H1 (cell line): ENCODE results near the gene RASGEF1C. TPM values are rescaled to one million over a fixed set of nuclear protein-coding genes. Genes with fewer than 3 reads are reported as not detected.

Experiments used
- CTCF ChIA-PET: fragments of 300-600 bp; sonication (Branson Sonifier 250); formaldehyde crosslinking; loops from one replicate; lab custom pipeline; 2021; ENCODE audit not compliant: partially characterized antibody; lab: Charles Lee
- POLR2A ChIA-PET: fragments of 300-600 bp; sonication (Branson Sonifier 250); formaldehyde crosslinking; loops from one replicate; lab custom pipeline; 2021; ENCODE audit warnings: inconsistent platforms; ENCODE audit not compliant: partially characterized antibody; lab: Charles Lee
- DNase-seq, 2 experiments: peaks; one replicate each; pipeline versions ENCODE4 v3.0.0 to v3.0.0-alpha.2; 2010 to 2022; ENCODE audit warnings: low spot score in 2 of 2, low read depth in 1 of 2, mixed read lengths in 1 of 2
- FAIRE-seq: peaks from 2 replicates; lab custom pipeline; 2011; peaks lifted over from hg19 to GRCh38; lab: Jason Lieb, UNC
- H2AFZ ChIP-seq: 2 replicates; pipeline ENCODE4 v1.8.1; 2012; ENCODE audit warnings: low read length, inconsistent platforms
- H2AK5ac ChIP-seq: 2 replicates; pipeline ENCODE4 v1.6.1; 2013; ENCODE audit warnings: low read depth, low read length
- H2BK120ac ChIP-seq: replicated peaks from 2 replicates; pipeline ENCODE3; 2013; ENCODE audit warnings: low read depth, low read length, inconsistent platforms
- H2BK12ac ChIP-seq: 2 replicates; pipeline ENCODE4 v1.6.1; 2013; ENCODE audit warnings: low read depth, low read length
- H2BK15ac ChIP-seq: 2 replicates; pipeline ENCODE4 v1.6.1; 2013; ENCODE audit warnings: low read length
- H2BK20ac ChIP-seq: 2 replicates; pipeline ENCODE4 v1.6.1; 2013; ENCODE audit warnings: low read length
- H2BK5ac ChIP-seq: 2 replicates; pipeline ENCODE4 v1.6.1; 2013; ENCODE audit warnings: low read depth, low read length
- H3K14ac ChIP-seq: 2 replicates; pipeline ENCODE4 v1.6.1; 2013; ENCODE audit warnings: inconsistent platforms; ENCODE audit not compliant: insufficient read length
- H3K18ac ChIP-seq: 2 replicates; pipeline ENCODE4 v1.6.1; 2013; ENCODE audit warnings: low read length; ENCODE audit errors: extremely low read depth
- H3K23ac ChIP-seq: 2 replicates; pipeline ENCODE4 v1.6.1; 2013; ENCODE audit warnings: inconsistent platforms; ENCODE audit not compliant: insufficient read length
- H3K23me2 ChIP-seq: 2 replicates; pipeline ENCODE4 v1.6.1; 2013; ENCODE audit warnings: low read depth, low read length
- H3K27ac ChIP-seq: 2 replicates; pipeline ENCODE4 v1.6.1; 2011; ENCODE audit warnings: low read depth, low read length, inconsistent platforms
- H3K27me3 ChIP-seq, 4 experiments: replicated peaks in 1 of 4; 1 replicate in 1 of 4; 2 replicates in 3 of 4; pipeline versions ENCODE4 v1.6.1 to v1.8.1; 2011 to 2013; ENCODE audit warnings: low read length in 3 of 4, mild to moderate bottlenecking in 3 of 4, inconsistent platforms in 2 of 4, mixed read lengths in 2 of 4, moderate library complexity in 1 of 4; ENCODE audit not compliant: control insufficient read depth in 3 of 4, insufficient read depth in 3 of 4; ENCODE audit errors: extremely low read depth in 1 of 4
- H3K36me3 ChIP-seq, 4 experiments: 2 replicates each; pipeline versions ENCODE4 v1.6.1 to v1.8.1; 2011 to 2013; ENCODE audit warnings: mild to moderate bottlenecking in 4 of 4, low read length in 3 of 4, moderate library complexity in 2 of 4, control low read depth in 1 of 4, inconsistent platforms in 1 of 4; ENCODE audit not compliant: insufficient read depth in 4 of 4, control insufficient read depth in 2 of 4
- H3K4ac ChIP-seq: replicated peaks from 2 replicates; pipeline ENCODE3; 2013; ENCODE audit warnings: low read length, low read depth, mixed read lengths, inconsistent platforms; ENCODE audit not compliant: insufficient read length
- H3K4me1 ChIP-seq, 4 experiments: replicated peaks in 1 of 4; 1 replicate in 1 of 4; 2 replicates in 3 of 4; pipeline versions ENCODE4 v1.6.1 to v1.8.1; 2011 to 2013; ENCODE audit warnings: low read length in 3 of 4, inconsistent platforms in 2 of 4, mixed read lengths in 1 of 4; ENCODE audit not compliant: insufficient read depth in 4 of 4, control insufficient read depth in 3 of 4
- H3K4me2 ChIP-seq, 2 experiments: 2 replicates each; pipeline versions ENCODE4 v1.6.1 to v1.8.1; 2011 to 2013; ENCODE audit warnings: low read depth in 2 of 2, low read length in 2 of 2, control low read depth in 1 of 2, inconsistent platforms in 1 of 2, mild to moderate bottlenecking in 1 of 2; ENCODE audit not compliant: insufficient read depth in 1 of 2
- H3K4me3 ChIP-seq, 4 experiments: fragments of 200-600, 300-600 bp in 1 of 4; sonication (generic), shearing (Covaris generic), sonication (Bioruptor Twin) in 1 of 4; 2 replicates each; pipeline versions ENCODE4 v1.5.1 to v1.8.1; 2011 to 2016; ENCODE audit warnings: low read length in 4 of 4, low read depth in 3 of 4, control low read depth in 2 of 4, inconsistent platforms in 2 of 4, mild to moderate bottlenecking in 2 of 4, mixed read lengths in 1 of 4, moderate library complexity in 1 of 4; ENCODE audit not compliant: insufficient read depth in 2 of 4; ENCODE audit errors: extremely low read depth in 1 of 4
- H3K56ac ChIP-seq: replicated peaks from 2 replicates; pipeline ENCODE3; 2013; ENCODE audit warnings: low read depth, mild to moderate bottlenecking, mixed read lengths, low read length, inconsistent platforms; ENCODE audit not compliant: insufficient read length
- H3K79me1 ChIP-seq: 2 replicates; pipeline ENCODE4 v1.6.1; 2013; ENCODE audit warnings: low read depth, low read length, control low read depth
- H3K79me2 ChIP-seq, 2 experiments: 2 replicates each; pipeline versions ENCODE4 v1.6.1 to v1.8.1; 2012 to 2013; ENCODE audit warnings: low read length in 2 of 2, mild to moderate bottlenecking in 2 of 2, inconsistent platforms in 1 of 2; ENCODE audit not compliant: insufficient read depth in 2 of 2, control insufficient read depth in 1 of 2
- H3K9ac ChIP-seq, 4 experiments: replicated peaks in 1 of 4; 1 replicate in 1 of 4; 2 replicates in 3 of 4; pipeline versions ENCODE4 v1.6.1 to v1.8.1; 2011 to 2013; ENCODE audit warnings: low read depth in 3 of 4, low read length in 3 of 4, control low read depth in 2 of 4, mild to moderate bottlenecking in 2 of 4, moderate library complexity in 2 of 4, inconsistent platforms in 1 of 4; ENCODE audit errors: extremely low read depth in 1 of 4
- H3K9me3 ChIP-seq, 2 experiments: 2 replicates each; pipeline versions ENCODE4 v1.6.1 to v1.8.1; 2012 to 2013; ENCODE audit warnings: mild to moderate bottlenecking in 2 of 2, moderate library complexity in 2 of 2, control low read depth in 1 of 2, inconsistent platforms in 1 of 2, low read depth in 1 of 2, low read length in 1 of 2, mixed read lengths in 1 of 2; ENCODE audit not compliant: insufficient read depth in 2 of 2
- H4K20me1 ChIP-seq, 2 experiments: replicated peaks in 1 of 2; 2 replicates each; pipeline versions ENCODE3 to v1.8.1; 2011 to 2013; ENCODE audit warnings: inconsistent platforms in 2 of 2, low read length in 2 of 2, mild to moderate bottlenecking in 1 of 2; ENCODE audit not compliant: insufficient read depth in 2 of 2, control insufficient read depth in 1 of 2
- H4K5ac ChIP-seq: 2 replicates; pipeline ENCODE4 v1.6.1; 2013; ENCODE audit warnings: low read length, low read depth, mixed read lengths, inconsistent platforms; ENCODE audit not compliant: insufficient read length
- H4K8ac ChIP-seq: 2 replicates; pipeline ENCODE4 v1.8.0; 2013; ENCODE audit warnings: mild to moderate bottlenecking, moderate library complexity, low read length, inconsistent platforms; ENCODE audit not compliant: insufficient read depth; ENCODE audit errors: extremely low read depth
- H4K91ac ChIP-seq: replicated peaks from 2 replicates; pipeline ENCODE3; 2013; ENCODE audit warnings: low read length, mixed read lengths, inconsistent platforms; ENCODE audit not compliant: insufficient read length
- EZH2 ChIP-seq: fragments of 200-600 bp; sonication (generic); IDR thresholded peaks from 2 replicates; pipeline ENCODE4 v1.7.1; 2012; ENCODE audit warnings: low read depth, mild to moderate bottlenecking, moderate library complexity, low read length, inconsistent platforms; ENCODE audit not compliant: severe bottlenecking
- whole genome bisulfite sequencing, 2 experiments: shearing (Covaris generic) in 1 of 2; methylation state at CpG; one replicate each; pipeline versions ENCODE4 v1.1.6 to v1.1.7; 2013 to 2015; ENCODE audit warnings: low lambda C conversion rate in 2 of 2, mixed read lengths in 2 of 2, inconsistent platforms in 1 of 2, low coverage in 1 of 2, missing lambda C conversion rate in 1 of 2; ENCODE audit not compliant: insufficient replicate concordance in 2 of 2, insufficient coverage in 1 of 2, insufficient read length in 1 of 2; ENCODE audit errors: extremely low coverage in 1 of 2, missing lambda C conversion rate in 1 of 2; 5-methylcytosine and 5-hydroxymethylcytosine counted together
- polyA plus RNA-seq, 7 experiments: library from polyadenylated mRNA; depleted of rRNA in 3 of 7; stranded (reverse) in 5 of 7; unstranded in 2 of 7; fragments of >200 nt in 5 of 7; fragments of 200-250 nt in 2 of 7; gene quantifications; 1 replicate in 5 of 7; 2 replicates in 1 of 7; 4 replicates in 1 of 7; pipeline versions ENCODE4 v1.2.1 to v1.2.3, GENCODE V29; 2011 to 2013; ENCODE audit warnings: missing spikeins in 2 of 7, mixed read lengths in 2 of 7
- total RNA-seq: library from RNA; stranded (reverse); fragmentation: NEBNext Ultra II Directional; extraction: Animal tissue kit (Norgen Biotek cat#: 25700); gene quantifications from 2 replicates; pipeline ENCODE4 v1.2.1, GENCODE V29; 2021

Gene RASGEF1C
- total and polyA plus RNA-seq, 2 of the 8 experiments (the other 6 are each of a cell fraction or from before 2014, with no cell fraction given): 0.26 to 0.61 TPM

- Histone ChIP-seq H3K23ac (no peak overlapping the region), H3K23me2 (no peaks in the 10 kb centered on the region), H3K27ac (no peak overlapping the region), H3K56ac (no peak overlapping the region), H2BK12ac (no peak overlapping the region), H3K79me2 (no peaks in the 10 kb centered on the region), H3K14ac (no peak overlapping the region), H2AK5ac (no peak overlapping the region), H3K4me1 (no peaks in the 10 kb centered on the region; a peak in 1 of 7 replicates), H3K36me3 (peaks cover 0 to 28% (median 2%) of the 10 kb centered on the region in 4 experiments; a peak in 4 of 8 replicates), H4K20me1 (no peaks in the 10 kb centered on the region), H4K91ac (no peak overlapping the region), H3K79me1 (no peaks in the 10 kb centered on the region), H2BK5ac (no peak overlapping the region), H4K5ac (no peak overlapping the region), H3K9me3 (no peaks in the 10 kb centered on the region), H2BK15ac (no peak overlapping the region), H2BK120ac (no peak overlapping the region), H4K8ac (no peak overlapping the region), H3K18ac (no peak overlapping the region), H3K4ac (no peak overlapping the region), H2BK20ac (no peak overlapping the region), H3K27me3 (no peaks in the 10 kb centered on the region), H2AFZ (no peak overlapping the region), H3K4me2 (no peak overlapping the region), H3K9ac (no peak overlapping the region), H3K4me3 (no peak overlapping the region)
- no peak for TF ChIP-seq EZH2
- 83% methylated on average over 5 of the region's 5 CpGs; no CpG with 5 or more reads in 1 of the 2 experiments for WGBS, 2 experiments
- CTCF ChIA-PET: interaction anchor here (1.4 to 1.5 kb wide), 2 partner anchors 9 to 25 kb away, joined by 3 to 4 read pairs; no protein-coding TSS in a partner anchor
- DNase-seq (no peak), FAIRE-seq (no peak)
- POLR2A ChIA-PET: no interaction called here
Measured at GRCh38 chr5:180235077-180235476, 26.1 kb upstream of the RASGEF1C start.
